HG03097 (cell line): ENCODE measurements around the gene CCN5.
"Not testable (repeated sequence)": the region's sequence is repeated elsewhere in the genome, so short reads cannot be mapped to it uniquely, and the experiment has no call there.

ENCODE experiments used
- ATAC-seq: cut with Tn5 transposase; IDR thresholded peaks from one replicate; pipeline ENCODE4 v1.9.1; 2021; ENCODE audit not compliant: unreplicated experiment, low FRiP score

Gene CCN5

GRCh38 chr20:44714701-44715498 lies at the start of gene CCN5:
TSS of gene CCN5 (plus strand) at chr20:44715369. CDS start at chr20:44715391, 22 bp downstream.
- no peak for ATAC-seq

- ATAC-seq = no peak
Observed at GRCh38 chr20:44666066-44666465, 49.1 kb upstream of the CCN5 start.

- ATAC-seq = not testable (repeated sequence)
Observed at GRCh38 chr20:44670851-44671250, 44.3 kb upstream of the CCN5 start.

- not testable (repeated sequence) for ATAC-seq
Observed at GRCh38 chr20:44671541-44671940, 43.6 kb upstream of the CCN5 start.

GRCh38 chr20:44672318-44672902 lies 42.8 kb upstream of the CCN5 start:
- ATAC-seq = not testable (repeated sequence)

- no peak for ATAC-seq
Observed at GRCh38 chr20:44678242-44678641, 36.9 kb upstream of the CCN5 start.

GRCh38 chr20:44678990-44679611 lies 36.1 kb upstream of the CCN5 start:
- ATAC-seq = no peak

GRCh38 chr20:44681796-44682566 lies 33.2 kb upstream of the CCN5 start:
- no peak for ATAC-seq

GRCh38 chr20:44683263-44684046 lies 31.7 kb upstream of the CCN5 start:
- no peak for ATAC-seq

- no peak for ATAC-seq
Observed at GRCh38 chr20:44684047-44684967, 30.9 kb upstream of the CCN5 start.

- ATAC-seq = no peak
Observed at GRCh38 chr20:44686934-44687333, 28.2 kb upstream of the CCN5 start.

GRCh38 chr20:44688053-44688625 lies 27.0 kb upstream of the CCN5 start:
- ATAC-seq = no peak

- no peak for ATAC-seq
Observed at GRCh38 chr20:44689809-44690208, 25.4 kb upstream of the CCN5 start.

GRCh38 chr20:44690781-44691423 lies 24.3 kb upstream of the CCN5 start:
- no peak for ATAC-seq

GRCh38 chr20:44691424-44692423 lies 23.4 kb upstream of the CCN5 start:
- ATAC-seq = no peak

- ATAC-seq = no peak
Observed at GRCh38 chr20:44692932-44693480, 22.2 kb upstream of the CCN5 start.

GRCh38 chr20:44693627-44694026 lies 21.5 kb upstream of the CCN5 start:
- no peak for ATAC-seq
